GM19452 (cell line): ENCODE data around the gene CPLANE1.
"Not testable (repeated sequence)": the region's sequence is repeated elsewhere in the genome, so short reads cannot be mapped to it uniquely, and the experiment has no call there.

Source experiments
- ATAC-seq: cut with Tn5 transposase; IDR thresholded peaks from one replicate; pipeline ENCODE4 v1.9.1; 2021; ENCODE audit not compliant: unreplicated experiment

CPLANE1 gene

DNA sequence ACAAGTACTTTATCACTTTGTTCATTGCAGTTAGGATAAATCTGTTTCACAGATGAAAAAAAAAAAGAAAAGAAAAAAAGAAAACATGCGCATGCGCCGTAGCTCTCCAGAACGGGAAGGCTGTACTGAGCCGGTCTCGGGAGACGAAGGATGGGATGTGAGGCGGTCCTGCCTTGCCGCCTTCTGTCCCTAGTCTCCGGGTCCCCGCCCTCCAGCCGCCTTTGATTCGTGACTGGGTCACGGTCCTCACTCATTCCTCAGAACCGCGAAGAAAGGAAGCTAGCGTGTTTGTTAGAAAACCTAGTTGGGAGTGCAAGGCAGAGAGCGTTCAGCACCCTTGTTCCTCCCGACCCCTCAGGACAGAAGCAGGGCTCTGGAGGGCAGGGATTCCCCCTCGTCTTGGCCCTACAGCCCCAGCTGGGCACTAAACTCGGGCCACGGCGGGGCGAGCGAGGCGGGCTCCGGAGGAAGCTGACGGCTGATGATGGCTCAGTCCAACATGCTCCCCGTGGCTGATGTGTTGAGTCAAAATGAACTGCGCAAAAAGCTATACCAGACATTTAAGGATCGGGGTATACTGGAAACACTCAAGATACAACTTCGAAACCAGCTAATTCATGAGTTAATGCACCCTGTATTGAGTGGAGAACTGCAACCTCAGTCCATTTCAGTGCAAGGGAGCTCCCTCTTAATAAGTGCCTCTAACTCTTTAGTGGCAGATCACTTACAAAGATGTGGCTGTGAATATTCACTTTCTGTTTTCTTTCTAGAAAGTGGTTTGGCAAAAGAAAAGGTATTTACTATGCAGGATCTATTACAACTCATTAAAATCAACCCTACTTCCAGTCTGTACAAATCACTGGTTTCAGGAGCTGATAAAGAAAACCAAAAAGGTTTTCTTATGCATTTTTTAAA lies 40.0 kb downstream of the CPLANE1 start:
- no peak for ATAC-seq

DNA sequence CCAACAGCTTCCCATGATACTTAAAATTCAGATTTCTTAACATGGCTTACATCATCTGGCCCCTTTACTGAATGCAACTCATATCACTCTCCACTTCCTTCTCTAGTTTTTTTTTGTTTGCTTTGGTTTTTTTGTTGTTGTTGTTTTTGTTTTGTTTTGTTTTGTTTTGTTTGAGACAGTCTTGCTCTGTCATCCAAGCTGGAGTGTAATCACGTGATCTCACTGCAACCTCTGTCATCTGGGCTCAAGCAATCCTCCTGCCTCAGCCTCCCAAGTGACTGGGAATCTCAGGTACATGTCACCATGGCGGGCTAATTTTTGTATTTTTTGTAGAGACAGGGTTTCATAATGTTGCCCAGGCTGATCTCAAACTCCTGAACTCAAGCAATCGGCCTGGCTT lies 41.4 kb downstream of the CPLANE1 start:
- no peak for ATAC-seq

DNA sequence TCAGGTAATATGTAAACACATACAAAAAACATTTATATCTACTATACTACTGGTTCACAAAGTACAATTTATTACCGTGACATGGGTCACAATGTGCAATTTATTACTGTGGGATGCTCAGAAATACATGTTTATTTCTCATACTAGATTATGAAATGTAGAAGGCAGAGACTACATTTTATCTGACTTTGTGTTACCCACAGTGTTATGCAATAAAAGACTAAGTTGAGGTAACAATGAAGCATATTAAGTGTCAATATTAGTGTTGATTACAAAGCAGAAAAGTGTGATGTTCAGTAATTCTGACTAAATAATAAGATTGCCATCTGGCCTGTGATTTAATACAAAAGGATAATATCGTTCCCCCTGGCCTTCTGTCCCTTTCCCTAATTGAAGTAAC lies 42.4 kb downstream of the CPLANE1 start:
- no peak for ATAC-seq

DNA sequence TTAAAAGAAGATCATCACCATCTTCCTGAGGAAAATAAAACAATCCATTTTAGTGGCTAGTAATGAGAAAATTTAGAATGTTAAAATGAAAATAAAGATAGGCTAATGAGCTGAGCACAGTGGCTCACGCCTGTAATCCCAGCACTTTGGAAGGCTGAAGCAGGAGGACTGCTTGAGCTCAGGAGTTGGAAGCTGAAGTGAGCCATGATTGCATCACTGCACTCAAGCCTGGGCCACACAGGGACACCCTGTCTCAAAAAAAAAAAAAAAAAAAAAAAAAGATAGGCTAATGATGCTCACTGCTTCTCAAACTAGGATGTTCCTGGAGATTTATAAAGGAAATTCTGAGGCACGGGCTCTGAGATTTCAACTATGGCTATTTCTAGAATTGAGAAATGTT lies 50.3 kb downstream of the CPLANE1 start:
- no peak for ATAC-seq

DNA sequence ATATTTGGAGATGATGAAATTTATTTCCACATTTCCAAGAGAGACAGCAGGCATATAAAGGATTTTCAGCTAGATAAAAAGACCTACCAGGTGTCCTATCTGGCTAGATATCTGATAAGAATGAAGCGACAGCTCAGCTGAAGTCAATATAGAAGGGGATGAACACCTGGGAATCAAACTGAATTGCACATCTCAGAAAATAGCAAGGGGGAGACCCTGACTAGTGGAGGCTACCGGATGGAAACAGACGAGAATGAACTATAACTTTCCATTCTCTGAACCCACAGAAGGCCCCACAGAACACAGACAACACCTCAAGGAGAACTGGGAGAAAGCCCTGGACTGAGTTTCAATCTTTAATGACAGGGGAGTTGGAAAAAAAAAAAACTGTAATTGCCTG lies 51.1 kb downstream of the CPLANE1 start:
- ATAC-seq: peak; percentile 43

DNA sequence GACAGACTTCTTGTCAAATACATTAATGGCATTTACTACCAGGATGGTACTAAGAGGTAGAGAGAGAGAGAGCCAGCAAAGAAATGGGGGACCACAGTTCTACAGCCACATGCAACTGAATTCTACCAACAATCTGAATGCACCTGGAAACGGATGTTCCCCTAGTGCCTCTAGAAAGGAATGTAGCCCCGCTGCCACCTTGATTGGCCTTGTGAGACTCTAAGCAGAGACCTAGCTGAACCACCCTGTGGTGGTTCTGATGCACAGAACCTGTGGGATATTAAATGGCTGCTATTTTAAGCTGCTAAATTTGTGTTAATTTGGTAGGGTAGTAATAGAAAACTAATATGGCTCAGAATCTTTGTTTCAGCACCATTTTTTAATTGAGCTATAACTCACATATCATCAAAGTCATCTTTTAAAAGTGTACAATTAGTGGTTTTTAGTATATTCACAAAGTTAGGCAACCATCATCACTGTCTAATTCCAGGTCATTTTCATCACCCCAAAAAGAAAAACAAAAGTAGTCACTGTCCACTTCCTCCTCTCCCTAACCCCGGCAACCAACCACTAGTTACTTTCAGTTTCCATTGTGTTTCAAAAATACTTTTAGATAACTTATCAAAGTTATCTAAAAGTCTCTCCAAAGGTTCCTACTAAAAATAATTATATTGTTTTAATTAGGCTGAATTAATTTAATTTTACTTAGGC lies 51.7 kb downstream of the CPLANE1 start:
- peak; percentile 87 for ATAC-seq

DNA sequence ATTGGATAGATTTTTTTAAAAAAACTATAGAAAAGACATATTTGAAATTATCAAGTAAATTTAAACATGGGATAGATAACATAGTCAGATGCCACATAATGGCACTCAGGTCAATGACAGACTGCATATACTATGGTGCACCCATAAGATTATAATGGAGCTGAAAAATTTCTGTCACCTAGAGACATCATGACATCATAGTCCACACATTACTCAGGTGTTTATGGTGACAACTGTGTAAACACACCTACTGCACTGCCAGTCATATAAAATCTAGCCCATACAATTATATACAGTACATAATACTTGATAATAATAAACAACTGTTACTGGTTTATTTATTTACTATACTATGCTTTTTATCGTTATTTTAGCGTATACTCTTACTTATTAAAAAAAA lies 58.6 kb downstream of the CPLANE1 start:
- ATAC-seq: no peak

DNA sequence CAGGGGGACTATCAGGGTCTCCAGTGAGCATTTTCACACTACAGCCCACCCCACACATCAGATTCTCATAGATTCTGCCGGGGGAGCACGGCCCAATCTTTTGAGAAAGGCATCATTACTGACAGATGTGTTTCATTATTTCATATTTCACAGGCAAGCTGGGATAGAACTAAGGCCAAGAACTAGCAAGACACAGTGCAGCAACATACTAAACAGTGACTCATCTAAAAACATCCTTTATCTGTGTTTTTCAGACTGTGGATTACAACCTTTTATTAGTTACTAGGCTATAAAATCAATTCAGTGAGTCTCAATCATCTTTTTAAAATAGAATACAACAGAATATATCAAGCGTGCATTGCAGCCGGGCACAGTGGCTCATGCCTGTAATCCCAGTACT lies 59.8 kb downstream of the CPLANE1 start:
- ATAC-seq: no peak

DNA sequence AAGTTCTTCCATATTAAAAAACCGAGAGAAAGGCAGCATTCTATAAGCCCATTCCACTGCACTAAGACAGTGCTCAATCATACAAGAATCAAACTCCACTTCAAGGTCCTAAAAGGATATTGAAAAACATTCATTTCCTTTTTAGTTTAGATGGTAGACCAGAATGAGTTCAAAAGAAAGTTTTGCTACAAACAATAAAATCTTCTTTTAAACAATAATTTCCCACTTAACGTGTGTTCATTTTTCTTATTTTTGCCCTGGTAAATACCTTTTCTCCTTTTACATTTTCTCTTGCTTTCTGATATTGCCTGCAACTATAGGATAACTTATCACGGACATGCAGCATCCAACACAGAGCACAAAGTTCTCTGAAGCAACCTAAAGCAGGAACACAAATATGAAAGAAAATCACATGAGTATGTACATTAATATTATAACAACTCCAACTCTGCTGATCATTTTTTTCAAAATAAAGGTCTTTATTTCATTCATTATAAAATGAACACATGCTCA lies 61.7 kb downstream of the CPLANE1 start:
- ATAC-seq: no peak

DNA sequence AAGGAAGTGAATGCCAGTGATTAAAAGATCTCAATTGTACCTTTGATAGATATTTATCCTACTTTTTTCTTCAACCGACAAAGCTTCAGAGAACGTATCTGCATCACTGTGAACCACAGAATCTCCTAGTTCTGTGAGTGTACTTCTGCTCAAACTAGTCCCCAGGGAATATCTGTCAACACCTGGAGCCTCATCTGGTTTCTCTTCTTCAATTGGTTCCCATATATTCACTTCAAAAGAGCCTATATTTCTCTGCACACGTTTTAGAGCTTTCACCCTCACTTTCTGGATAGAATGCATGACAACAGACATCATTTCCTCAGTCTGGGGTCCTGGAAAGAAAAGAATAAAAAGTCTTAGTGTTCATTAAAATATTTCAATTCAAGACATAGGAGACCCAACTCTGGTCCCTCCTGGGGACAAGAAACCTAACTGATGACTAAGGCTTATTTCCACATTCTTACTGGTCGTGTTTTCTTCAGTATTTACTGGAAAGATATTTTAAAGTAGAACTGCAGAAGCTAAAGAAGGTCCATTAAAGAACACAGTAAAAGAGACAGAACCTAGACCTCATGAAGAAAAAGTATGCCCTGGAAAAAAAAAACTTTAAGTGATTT lies 64.3 kb downstream of the CPLANE1 start:
- peak; percentile 86 for ATAC-seq

DNA sequence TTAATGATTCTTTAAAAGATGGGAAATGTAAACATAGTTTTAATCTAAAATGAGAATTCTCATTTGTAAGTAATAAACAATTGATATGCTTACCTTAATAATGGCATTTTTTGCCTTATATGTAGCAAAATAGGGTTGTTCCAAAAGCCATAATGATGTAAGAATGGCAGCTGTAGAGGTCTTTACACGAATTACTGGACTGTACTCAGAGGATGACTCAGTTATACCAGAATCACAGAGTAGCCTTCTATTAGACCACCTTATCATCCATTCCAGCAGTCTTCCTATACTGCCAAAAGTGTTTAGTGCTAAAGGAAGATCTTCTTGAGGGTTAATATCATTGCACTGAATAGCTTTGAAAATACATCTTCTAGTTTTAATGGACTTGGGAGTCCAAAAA lies 66.5 kb downstream of the CPLANE1 start:
- ATAC-seq: no peak

DNA sequence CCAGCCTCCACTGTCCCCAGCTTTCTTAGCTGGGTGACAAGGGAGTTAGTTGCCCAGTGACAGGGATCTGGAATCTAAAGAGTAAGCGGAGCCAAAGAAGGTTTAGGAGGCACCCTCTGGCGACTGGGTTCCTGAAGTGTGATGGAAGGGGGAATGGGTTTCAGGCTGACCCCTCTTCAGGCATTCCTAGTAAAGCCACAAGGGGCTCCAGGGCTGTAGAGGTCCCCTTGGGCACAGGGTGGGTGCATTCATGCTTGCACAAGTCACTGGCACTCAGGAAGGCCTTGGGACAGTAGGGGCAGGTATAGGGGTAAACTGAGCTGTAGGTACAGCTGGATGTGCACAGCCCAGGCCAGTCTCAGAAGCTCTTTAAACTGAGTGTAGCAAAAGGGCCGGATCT lies 74.2 kb downstream of the CPLANE1 start:
- no peak for ATAC-seq

DNA sequence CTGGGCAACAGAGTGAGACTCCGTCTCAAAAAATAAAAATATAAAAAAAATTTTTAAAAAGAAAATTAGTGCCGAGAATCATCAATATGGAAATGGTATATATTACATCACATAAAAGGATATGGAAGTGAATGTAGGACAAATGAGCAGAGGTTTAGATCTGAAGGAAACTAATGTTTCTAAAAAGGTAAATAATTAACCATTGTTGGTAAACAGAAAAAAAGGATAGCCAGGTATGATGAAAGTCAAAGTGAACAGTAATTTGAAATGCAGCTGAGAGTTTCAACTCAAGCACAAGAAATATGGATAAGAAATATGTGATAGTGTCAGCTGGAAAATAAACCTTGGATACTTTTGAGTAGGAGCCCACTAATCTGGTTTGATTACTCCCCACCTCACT lies 76.2 kb downstream of the CPLANE1 start:
- no peak for ATAC-seq

DNA sequence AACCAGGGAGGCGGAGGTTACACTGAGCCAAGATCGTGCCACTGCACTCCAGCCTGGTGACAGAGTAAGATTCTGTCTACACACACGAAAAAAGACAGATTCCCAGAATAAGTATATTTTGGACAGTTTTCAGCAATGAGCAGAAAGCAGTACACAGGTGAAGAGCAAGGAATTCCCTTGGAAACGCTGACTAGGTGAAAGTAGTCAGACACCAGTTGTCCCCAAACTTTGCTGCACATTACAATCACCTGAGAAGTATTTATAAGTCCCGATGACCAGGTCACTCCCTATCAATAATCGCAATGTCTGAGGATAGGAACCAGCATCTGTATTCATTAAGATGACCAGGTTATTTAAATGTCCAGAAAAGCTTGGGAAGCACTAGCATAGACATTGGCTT lies 78.3 kb downstream of the CPLANE1 start:
- no peak for ATAC-seq

DNA sequence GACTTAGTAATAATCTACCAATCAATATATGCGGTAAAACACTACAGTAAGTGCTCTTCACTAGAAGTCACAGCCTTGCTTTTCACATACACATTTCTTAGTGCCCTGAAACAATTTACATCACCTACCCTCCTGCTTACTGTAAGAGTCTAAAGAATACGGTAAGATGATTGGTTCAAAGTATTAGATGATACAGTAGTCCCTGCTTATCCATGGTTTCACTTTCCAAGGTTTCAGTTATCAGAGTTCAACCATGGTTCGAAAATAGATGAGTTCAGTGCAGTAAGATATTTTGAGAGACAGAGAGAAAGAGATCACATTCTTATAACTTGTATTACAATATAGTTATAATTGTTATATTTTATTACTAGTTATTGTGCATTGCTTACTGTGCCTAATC lies 83.0 kb downstream of the CPLANE1 start:
- ATAC-seq: no peak

DNA sequence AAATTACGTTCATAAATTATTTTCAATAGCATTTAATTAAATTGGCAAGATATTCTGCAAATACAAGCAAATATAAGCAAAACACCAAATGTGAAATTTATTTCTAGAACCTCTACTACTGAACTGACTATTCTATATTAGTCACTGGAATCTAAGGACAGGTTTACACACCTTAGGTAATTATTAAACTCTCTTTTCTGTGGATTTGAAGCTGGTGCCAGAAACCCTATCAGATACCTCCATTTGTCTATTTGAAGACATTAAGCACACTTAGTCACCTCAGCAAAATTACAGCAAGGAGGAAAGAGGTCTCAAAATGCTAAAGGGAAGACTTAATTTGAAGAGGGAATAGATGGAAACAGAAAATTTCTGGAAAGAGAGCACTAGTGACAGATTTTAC lies 83.4 kb downstream of the CPLANE1 start:
- ATAC-seq: no peak

DNA sequence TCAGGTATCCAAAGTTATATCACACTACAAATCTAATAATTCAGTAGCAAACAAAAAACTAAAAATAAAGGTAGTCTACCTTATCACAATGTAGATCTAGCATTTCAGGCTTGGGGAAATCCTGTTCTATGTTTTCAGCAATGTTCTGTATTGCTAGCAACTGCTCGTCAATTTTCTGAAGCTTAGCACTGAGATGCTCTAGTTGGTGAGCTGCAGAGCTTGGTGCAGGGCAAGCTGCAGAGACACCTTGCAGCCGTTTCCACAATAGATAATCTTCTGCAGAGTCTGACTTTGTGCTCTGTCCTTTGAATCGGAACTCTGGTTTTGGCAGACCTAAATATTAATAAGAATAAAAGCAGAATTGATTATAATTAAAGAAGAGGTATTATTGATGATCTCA lies 95.5 kb downstream of the CPLANE1 start:
- ATAC-seq: no peak

DNA sequence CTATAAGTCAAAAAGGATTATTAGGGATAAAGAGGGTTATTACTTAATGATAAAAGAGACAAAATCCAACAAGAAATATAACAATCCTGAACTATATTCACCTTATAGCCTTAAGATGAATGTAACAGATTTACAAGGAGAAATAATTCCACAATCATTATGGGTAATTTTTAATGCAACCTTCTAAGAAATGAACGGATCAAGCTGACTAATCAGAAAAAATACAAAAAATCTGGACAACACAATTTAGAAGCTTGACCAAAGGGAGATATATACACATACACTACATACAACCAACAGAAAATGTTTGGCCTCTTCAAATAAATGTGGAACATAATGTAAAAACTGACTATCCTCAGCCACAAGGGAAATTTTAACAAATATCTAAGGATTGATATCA lies 102.3 kb downstream of the CPLANE1 start:
- no peak for ATAC-seq

DNA sequence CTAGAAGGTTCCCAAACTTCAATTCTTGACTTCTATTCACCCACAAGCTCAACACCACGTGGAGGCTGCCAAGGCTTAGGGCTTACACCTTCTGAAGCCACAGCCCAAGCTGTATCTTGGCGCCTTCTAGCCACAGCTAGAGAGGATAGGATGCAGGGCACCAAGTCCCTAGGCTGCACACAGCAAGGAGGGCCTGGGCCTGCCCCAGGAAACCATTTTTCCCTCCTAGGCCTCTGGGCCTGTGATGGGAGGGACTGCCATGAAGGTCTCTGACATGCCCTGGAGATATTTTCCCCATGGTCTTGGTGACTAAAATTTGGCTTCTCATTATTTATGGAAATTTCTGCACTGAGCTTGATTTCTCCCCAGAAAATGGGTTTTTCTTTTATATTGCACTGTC lies 112.5 kb downstream of the CPLANE1 start:
- ATAC-seq: no peak

DNA sequence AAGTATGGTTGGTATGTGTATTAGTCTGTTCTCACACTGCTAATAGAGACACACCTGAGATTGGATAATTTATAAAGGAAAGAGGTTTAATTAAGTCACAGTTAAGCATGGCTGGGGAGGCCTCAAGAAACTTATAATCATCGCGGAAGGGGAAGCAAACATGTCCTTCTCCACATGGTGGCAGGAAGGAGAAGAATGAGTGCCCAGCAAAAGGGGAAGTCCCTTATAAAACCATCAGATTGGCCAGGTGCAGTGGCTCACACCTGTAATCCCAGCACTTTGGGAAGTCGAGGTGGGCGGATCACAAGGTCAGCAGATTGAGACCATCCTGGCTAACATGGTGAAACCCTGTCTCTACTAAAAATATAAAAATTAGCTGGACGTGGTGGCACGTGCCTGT lies 113.9 kb downstream of the CPLANE1 start:
- not testable (repeated sequence) for ATAC-seq

DNA sequence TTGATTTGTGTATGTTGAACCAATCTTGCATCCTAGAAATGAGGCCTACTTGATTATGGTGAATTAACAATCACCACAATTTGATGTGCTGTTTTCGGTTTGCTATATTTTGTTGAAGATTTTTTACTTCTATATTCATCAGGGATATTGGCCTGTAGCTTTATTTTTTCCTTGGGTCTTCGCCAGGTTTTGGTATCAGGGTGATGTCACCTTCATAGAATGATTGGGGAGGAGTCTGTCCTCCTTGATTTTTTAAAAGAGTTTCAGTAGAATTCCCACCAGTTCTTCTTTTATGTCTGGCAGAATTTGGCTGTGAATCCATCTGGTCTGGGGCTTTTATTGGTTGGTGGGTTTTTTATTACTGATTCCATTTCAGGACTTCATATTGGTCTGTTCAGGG lies 115.2 kb downstream of the CPLANE1 start:
- ATAC-seq: no peak

DNA sequence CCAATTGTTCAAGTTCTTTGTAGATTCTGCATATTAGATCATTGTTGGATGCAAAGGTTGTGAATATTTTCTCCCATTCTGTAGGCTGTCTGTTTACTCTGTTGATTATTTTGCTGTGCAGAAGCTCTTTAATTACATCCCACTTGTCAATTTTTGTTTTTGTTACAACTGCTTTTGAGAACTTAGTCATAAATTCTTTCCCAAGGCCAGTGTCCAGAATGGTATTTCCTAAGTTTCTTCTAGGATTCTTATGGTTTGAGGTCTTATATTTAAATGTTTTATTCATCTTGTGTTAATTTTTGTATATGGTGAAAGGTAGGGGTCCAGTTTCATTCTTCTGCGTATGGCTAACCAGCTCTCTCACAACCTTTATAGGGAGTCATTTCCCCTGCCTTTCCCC lies 116.5 kb downstream of the CPLANE1 start:
- ATAC-seq: no peak
